GM12873 (cell line): ENCODE data around the gene RHEBL1.

Source experiments
- TF ChIP-seq, protein P1 (sequence below): IDR thresholded peaks from 2 replicates; pipeline ENCODE4 v1.5.1; 2012; ENCODE audit warnings: low read depth, mild to moderate bottlenecking, moderate library complexity, low read length, control low read depth; ENCODE audit not compliant: insufficient read depth; ENCODE audit errors: missing control alignments

The RHEBL1 gene

DNA sequence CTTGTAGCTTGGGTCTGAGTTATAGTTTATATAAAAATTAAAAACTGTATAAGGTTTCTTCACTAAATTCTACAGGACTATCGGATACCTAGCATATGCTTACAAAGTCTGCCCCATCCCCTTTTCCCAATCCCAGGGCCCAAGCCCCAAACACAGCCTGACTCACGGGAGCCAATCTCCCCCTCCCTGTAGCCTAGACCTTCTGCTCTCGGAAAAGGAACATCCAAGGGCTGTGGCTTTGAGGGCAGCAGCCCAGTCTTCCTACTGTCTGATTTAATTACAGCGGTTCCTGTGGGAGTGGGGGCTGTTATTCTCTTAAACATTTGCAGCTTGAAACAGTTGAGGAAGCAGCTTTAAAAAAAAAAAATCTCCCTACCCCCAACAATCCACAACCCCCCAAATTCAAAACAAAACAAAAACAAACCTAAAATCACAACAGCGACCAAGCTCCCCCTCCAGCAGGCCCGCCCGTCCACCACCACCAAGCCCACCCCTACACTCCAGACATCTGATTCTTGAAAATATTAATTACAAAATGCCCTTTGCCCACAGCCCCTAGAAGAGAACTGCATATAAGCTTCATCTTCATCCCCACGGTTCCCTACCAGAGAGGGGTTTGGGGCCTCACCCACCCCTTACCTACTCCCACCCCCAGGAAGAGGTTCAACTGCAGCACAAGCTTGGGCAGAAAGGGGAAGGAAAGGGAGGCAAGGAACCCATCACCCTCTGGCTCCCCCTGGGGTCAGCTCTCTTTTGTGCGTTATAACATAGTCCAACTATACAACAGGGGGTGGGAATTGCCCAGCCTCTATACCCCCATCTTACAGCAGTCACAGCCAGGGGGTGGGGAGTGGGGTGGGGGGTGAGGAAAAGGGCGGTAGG, 50.1 kb downstream of the RHEBL1 start:
- TF ChIP-seq, protein P1, sequence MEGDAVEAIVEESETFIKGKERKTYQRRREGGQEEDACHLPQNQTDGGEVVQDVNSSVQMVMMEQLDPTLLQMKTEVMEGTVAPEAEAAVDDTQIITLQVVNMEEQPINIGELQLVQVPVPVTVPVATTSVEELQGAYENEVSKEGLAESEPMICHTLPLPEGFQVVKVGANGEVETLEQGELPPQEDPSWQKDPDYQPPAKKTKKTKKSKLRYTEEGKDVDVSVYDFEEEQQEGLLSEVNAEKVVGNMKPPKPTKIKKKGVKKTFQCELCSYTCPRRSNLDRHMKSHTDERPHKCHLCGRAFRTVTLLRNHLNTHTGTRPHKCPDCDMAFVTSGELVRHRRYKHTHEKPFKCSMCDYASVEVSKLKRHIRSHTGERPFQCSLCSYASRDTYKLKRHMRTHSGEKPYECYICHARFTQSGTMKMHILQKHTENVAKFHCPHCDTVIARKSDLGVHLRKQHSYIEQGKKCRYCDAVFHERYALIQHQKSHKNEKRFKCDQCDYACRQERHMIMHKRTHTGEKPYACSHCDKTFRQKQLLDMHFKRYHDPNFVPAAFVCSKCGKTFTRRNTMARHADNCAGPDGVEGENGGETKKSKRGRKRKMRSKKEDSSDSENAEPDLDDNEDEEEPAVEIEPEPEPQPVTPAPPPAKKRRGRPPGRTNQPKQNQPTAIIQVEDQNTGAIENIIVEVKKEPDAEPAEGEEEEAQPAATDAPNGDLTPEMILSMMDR, result peak; percentile 62

DNA sequence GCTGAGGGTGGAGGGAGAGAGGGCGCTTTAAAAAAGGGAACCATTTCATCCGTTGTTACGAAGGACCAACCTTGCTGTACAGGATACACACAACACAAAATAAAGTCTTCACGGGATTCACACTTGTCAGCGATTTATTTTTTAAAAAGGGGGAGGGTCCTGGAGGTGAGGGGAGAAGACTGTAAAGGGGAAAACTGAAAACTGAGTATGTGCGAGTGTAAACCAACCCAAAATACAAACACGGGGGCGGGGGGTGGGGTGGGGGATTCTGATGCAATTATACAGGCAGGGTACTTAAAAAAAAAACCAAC, 50.7 kb downstream of the RHEBL1 start:
- TF ChIP-seq, protein P1, result no peak

DNA sequence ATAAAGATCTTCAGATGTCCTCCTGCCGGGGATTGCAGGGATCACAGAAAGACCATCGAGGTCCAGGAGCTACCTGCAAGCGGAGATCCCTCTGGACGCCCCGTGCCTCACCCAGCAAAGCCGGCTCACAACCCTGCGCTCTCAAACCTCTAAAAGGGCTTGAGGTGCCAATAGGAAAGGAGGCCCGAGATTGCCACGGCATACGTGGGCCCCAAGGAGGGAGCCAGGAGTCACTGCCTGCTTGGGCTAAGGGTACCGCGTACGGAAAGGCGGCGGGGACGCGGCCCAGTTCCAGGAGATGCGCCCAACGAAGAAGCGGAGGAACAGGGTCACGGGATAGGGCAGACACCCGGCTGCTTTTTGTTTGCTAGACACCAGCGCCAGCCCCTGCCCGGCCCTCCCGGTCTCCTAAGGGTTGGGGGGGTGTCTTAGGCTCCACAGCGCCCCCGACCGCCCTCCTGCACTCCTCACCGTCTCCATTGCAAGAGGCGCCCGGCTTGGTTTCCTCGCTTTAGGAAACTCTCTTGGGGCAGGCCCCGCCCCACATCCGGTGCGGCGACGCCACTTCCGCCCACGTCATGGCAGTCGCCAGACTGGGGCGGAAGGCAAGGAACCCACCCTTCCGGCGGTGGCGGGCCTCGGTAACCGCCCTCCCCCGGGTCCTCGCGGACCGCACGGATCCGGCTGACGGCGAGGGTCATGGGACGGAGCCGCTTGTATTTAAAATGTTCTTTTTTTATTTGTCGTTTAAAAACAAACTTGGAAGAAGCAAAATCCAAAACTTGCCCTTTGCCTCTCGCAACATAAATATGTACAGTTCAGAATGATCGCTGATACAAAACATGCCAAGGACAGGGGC, 51.3 kb downstream of the RHEBL1 start, which contains the start of gene PRKAG1:
Gene PRKAG1 (minus strand): TSS at position 516 of the 859 bp plus-strand sequence. CDS start 36 bp downstream, at position 480.
- TF ChIP-seq, protein P1, result peak; percentile 60

DNA sequence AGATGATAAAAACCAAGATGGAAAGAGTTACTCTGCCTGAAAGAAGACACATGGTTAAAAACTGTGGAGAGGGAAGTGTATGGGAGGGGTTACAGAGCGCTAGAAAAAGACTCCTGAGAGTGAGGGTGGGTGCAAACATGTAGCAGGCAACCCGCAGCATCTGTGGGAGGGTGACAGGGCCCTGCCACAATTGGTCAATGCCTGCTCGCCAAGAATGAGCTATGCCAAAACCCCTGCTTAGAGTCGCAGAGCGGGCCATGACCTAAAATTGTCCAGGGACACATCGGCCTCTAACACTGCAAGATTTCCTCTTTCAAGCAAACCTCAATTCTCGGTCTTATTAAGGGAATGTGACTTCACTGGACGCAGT, 51.9 kb downstream of the RHEBL1 start:
- TF ChIP-seq, protein P1, result no peak

DNA sequence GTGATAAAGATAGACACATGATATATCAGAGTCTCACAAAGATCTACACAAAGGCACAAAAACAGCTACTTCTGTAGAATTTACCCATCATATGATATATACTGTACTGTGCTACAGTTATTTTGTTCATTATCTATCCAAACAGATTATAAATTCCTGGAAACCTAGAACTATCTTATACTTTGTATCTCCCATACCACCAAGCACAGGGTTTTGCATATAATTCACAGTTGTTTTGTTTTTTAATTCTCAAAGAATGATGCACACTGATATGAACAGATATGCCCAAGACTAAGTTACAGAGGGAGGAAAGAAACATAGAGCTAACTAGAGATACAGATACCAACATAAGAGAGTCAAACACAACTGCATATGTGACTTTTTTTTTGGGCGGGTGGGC, 54.6 kb downstream of the RHEBL1 start:
- TF ChIP-seq, protein P1, result no peak
